ENCODE data around the gene ZFP2.
"Not testable (repeated sequence)": the region's sequence is repeated elsewhere in the genome, so short reads cannot be mapped to it uniquely, and the experiment has no call there.

ZFP2 gene

DNA sequence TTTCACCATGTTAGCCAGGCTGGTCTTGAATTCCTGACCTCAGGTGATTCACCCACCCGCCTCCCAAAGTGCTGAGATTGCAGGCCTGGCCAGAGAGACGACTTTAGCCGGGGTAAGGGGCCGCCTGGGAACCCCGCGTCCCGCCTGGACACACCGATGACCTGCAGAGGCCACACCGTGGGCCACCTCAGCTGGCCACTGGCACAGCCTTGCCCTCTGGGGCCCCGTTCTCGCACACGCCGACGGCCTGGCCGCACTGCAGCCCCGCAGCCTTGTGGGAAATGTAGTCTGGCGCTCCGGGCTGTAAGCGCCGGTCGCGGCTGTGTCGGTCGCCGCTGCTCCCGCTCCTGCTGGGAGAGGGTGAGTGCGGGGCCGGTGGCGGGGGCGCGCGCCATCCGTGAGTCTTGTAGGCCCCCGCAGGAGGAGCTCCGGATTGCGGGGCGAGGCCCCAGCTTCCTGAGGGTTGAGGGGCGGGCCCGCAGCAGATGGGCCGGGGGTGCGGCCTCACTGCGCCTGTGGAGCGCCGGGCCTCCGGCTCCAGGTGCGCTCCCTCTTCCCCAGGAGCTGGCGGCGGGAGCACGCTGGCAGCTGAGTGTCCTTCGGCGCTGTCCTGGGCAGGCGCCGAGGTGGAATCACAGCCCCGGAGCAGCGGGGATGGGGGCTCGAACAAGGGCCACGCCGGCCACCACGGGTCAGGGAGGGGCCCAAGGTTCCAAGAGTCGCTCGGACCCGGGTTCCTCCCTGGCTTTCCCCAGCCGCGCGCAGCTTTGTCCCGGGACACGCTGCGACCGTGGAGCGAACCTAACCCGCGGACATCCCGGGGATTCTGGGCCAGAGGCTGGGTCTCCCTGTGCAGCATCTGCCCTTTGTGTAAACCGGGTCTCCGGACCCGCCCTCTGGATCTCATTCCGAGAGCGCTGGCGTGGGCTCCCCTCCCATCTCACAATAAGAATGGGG lies at the start of gene ZFP2:
Gene ZFP2 (plus strand): TSS at position 299 of the 957 bp plus-strand sequence. CDS start 35,401 bp downstream, outside the sequence.
- peak; percentile 82 for DNase-seq (ENCODE audit: low spot score)

DNA sequence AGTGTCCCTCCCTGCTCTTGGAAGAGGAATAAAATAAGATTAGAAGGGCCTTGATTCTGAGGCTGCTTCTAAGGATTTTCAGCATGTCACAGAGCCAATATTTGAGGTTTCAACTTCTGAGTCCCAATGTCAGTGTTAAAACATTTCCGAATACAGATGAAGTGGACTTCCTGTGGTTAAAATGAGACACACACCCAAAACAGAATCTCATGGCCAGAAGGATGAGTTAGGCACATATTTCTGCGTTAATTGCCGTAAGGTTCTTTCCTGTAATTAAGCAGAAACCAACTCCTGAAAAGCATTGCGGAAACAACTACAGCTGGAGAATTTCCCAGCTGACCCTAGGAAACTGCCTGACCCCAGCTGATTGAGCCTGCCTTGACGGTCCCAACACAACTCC lies 46.4 kb upstream of the ZFP2 start:
- DNase-seq (ENCODE audit: low spot score), result no peak

DNA sequence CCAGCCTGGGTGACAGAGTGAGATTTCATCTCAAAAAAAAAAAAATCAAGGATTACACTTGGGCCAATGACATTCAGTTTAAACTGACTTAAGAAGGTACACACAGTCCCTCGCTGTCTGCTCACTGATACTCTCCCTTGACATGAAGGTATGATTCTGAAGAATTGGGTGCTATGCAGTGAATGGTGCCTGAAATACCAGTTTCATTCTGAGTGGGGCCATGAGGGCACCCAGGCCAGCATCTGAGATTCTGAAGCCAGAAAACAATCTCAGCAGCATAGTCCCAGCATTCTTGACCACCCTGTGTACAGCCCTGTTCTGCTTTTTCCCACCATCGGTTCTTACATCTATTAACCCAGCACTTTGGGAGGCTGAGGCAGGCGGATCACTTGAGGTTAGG lies 43.8 kb upstream of the ZFP2 start:
- DNase-seq (ENCODE audit: low spot score), result no peak

DNA sequence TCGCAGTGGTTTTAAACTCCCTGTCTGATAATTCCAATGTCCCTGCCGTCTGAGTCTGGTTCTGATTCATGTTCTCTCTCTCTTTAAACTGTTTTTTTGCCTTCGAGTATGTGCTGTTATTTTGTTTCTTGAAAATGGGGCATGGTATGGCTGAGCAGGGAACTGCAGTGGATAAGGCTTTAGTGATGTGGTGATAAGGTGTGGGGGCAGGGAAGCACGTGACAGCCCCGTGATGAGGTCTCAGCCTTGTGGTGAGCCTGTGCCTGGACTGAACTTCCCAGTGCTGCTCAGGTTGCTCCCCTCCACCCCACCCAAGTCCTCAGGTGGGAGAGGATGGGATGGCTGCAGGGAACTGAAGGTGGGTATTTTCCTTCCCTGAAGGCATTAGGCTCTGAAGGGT lies 41.4 kb upstream of the ZFP2 start:
- DNase-seq (ENCODE audit: low spot score), result no peak

DNA sequence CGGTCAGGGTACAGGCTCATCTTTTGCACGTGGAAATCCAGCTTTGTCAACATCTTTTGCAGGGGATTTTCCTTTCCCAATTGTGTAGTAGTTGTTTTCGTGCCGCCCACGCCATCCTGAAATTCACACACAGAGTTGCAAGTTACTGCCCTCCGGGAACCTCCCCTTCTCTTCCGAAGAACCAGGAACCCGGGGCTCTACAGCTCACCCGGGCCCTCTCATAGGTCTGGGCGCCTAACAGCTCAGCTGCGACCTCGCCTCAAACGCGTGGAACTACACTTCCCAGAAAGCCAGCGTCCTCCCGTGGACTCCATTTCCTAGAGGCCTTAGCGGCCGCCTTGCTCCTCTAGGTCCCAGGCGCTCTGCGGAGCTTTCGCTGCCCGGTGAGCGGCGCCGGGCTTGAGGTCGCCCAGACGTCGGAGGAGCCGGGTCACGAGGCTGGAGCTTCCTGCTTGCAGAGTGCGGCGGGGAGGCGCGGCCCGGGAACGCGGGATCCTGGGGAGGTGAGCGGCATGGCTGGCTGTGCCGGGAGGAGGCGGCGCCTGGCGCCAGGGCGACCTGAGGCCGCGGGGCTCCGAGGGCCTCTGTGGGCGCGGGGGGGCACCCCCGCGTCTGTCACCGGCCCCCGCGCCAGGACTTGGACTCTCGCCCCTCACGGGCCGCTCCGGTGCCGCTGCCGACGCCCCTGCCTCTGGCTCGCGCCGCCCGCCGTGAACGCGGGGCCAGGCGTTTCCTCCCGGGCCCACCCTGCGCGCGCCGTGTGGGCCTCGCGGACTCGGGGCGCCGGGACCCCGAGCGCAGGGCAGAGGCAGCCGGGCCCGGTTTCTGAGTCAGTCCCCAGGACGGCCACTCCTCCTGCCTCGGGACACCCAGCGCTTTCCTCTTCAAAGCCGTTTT lies 35.8 kb upstream of the ZFP2 start, which contains the start of gene ZNF354B:
Gene ZNF354B (plus strand): TSS at position 329 of the 897 bp plus-strand sequence. CDS start 1,095 bp downstream, outside the sequence.
- DNase-seq (ENCODE audit: low spot score), result peak; percentile 97

DNA sequence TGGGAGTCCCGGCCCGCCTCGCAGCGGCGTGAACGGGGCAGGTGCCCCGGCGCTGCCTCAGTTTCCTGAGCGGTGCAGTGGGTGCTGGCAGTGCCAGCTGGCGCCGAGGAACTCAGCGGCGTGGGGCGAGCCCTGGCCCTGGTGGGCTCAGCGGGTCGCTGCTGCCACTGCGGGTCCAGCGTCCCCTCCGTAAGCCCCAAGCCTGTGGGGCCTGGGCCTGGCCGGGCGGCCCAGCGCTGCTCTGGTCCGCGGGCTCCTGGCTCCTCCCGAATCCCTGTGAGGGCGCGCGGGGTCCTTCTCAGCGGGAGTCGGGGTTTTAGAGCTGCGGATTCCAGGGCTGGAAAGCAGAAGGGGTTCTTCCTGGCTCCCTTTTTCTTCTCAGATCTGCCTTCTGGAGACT lies 35.1 kb upstream of the ZFP2 start:
- not testable (repeated sequence) for DNase-seq (ENCODE audit: low spot score)

DNA sequence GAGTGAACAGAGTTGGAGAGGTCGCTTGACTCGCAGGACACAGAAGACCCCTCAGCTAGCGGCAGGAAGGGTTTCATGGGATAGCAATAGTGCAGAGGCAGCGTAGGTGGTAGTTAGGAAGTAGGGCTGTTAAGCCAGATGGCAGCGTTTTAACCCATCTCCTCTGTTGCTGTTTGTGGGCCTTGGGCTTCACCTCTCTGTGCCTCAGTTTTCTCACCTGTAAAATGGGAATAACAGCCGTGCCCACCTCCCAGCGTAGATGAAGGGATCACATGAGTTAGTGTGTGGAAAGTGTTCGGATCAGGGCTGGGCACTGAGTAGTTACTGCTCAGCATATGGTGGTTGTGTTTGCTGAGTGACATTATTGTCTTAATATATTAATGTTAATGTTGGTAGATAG lies 34.1 kb upstream of the ZFP2 start:
- no peak for DNase-seq (ENCODE audit: low spot score)

DNA sequence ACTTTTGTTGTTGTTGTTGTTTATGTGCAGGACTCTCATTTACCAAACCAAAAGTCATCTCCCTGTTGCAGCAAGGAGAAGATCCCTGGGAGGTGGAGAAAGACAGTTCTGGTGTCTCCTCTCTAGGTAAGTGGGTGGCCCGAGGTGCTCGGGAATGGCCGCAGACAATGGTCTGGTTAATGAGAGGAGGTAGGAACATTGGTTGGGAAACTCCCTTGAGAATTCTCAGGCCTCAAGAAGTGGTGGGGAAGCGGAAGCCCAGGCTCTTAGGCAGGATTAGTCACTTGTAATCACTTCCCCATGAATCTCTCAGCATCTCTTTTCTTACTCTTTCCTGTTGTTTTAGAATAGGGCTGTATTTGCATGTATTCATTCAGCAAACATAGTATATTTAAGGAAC lies 28.8 kb upstream of the ZFP2 start:
- no peak for DNase-seq (ENCODE audit: low spot score)

DNA sequence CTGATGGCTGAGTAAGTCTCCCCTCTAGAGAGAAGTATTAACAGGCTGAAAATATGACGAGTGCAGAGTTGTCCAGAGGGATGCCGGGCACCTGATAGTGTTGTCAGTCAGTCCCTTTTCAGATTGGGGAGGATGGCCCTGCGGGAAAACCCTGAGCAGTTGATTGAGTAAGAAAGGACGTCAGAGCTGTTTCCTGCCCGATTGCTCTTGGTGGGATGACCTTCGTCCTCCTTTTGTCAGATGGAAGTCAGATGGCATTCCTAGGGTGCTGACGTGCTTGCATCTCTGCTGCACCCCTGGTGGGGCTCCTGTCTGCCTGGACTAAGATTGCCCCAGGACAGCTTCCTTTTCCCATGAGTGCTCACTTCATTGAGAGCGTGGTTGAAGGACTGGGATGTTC lies 26.1 kb upstream of the ZFP2 start:
- no peak for DNase-seq (ENCODE audit: low spot score)

DNA sequence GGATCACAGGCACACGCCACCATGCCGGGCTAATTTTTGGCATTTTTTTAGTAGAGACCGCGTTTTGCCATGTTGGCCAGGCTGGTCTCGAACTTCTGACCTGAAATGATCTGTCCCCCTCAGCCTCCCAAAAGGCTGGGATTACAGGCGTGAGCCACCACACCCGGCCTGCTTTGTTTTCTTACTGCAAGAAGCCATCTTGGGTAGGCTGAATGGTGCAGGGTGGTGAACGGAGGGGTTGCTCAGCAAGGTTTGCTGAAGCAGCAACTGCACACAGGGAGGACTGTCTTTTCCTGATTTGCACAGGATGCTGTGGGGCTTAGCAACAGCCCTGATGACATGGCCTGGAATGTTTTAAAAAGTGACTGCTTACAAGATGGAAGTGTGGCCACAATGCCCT lies 25.3 kb upstream of the ZFP2 start:
- no peak for DNase-seq (ENCODE audit: low spot score)

DNA sequence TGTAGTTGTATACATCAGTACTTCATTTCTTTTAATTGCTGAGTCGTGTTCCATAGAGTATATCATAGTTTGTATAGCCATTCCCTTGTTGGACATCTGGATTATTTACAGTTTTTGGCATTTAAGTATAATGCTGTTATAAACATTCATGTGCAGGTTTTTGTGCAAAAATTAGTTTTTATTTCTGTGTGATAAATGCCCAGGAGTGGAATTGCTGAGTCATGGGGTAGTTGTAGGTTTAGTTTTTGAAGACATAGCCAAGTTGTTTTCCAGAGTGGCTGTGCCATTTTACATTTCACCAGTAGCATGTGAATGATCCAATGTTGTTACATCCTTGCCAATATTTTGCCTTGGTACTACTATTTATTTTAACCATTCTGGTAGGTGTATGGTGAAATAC lies 23.4 kb upstream of the ZFP2 start:
- DNase-seq (ENCODE audit: low spot score), result no peak

DNA sequence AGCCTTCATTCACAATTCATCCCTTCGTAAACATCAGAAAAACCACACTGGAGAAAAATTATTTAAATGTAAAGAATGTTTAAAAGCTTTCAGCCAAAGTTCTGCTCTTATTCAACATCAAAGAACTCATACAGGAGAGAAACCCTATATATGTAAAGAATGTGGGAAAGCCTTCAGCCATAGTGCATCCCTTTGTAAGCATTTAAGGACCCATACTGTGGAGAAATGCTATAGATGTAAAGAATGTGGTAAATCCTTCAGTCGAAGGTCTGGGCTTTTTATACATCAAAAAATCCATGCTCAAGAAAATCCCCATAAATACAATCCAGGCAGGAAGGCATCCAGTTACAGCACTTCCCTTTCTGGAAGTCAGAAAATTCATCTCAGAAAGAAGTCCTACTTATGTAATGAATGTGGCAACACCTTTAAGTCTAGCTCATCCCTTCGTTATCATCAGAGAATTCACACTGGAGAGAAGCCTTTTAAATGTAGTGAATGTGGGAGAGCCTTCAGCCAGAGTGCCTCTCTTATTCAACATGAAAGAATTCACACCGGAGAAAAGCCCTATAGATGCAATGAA lies 12.5 kb upstream of the ZFP2 start:
- not testable (repeated sequence) for DNase-seq (ENCODE audit: low spot score)

DNA sequence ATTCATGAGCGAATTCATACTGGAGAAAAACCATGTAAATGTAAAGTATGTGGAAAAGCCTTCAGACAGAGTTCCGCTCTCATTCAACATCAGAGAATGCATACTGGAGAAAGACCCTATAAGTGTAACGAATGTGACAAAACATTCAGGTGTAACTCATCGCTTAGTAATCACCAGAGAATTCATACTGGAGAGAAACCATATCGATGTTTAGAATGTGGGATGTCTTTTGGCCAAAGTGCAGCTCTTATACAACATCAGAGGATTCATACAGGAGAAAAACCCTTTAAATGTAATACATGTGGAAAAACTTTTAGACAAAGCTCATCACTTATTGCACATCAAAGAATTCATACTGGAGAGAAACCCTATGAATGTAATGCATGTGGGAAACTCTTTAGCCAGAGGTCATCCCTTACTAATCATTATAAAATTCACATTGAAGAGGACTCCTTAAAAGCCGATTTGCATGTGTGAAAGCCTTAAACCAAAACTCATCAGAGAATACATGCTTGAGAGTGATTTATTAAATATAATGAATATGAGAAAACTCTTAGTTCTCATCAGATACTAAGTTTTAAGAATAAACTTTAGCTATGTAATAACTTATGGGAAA lies 11.8 kb upstream of the ZFP2 start:
- DNase-seq (ENCODE audit: low spot score), result no peak

DNA sequence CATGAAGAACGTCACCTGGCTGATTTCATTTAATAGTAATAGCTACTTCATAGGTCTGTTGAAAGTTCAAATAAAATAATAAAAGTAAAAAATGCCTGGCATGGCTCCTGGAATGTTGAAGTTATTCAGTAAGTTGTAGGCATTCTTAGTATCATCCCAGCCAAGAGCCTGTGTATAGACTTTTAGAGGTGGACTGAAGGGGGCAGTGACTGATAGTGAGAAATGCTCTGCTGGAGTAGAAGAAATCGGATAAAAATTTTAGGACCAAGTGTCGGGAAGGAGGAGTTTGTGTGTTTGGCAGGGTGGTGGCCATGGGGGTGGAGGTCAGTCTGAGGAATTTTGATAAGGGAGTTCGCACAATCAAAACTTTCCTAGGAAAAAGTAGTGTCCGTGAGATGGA lies 3.6 kb downstream of the ZFP2 start:
- no peak for DNase-seq (ENCODE audit: low spot score)

DNA sequence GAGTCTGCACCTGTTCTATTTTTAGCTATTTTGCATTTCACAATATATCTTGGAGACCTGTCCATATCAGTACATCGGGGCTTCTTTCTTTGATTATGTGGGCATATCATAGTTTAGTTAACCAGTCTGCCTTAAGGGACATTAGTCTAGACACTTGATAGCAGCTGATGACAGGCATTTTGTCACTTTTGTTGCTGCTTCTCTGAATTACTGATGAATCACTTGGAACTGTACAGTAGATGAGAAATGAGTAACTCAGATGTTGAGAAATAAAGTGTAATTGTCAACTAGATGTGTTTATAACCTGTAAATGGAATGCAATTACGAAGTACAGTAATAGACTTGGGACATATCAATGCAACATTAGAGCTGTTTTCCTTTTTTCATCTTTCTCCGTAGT lies 7.1 kb downstream of the ZFP2 start:
- DNase-seq (ENCODE audit: low spot score), result no peak

DNA sequence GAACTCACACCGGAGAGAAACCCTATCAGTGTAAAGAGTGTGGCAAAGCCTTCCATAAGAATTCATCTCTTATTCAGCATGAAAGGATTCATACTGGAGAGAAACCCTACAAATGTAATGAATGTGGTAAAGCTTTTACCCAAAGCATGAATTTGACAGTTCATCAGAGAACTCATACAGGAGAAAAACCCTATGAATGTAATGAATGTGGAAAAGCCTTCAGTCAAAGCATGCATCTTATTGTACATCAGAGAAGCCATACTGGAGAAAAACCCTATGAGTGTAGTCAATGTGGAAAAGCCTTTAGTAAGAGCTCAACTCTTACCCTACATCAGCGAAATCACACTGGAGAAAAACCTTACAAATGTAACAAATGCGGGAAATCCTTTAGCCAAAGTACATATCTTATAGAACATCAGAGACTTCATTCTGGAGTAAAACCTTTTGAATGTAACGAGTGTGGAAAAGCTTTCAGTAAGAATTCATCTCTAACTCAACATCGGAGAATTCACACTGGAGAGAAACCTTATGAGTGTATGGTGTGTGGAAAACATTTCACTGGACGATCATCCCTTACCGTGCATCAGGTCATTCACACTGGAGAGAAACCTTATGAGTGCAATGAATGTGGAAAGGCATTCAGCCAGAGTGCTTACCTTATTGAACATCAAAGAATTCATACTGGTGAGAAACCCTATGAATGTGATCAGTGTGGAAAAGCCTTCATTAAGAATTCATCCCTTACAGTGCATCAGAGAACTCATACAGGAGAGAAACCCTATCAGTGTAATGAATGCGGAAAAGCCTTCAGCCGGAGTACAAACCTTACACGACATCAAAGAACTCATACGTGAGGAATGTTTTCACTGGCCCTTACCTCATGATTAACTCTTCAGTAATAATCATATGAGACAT lies 36.4 kb downstream of the ZFP2 start:
- no peak for DNase-seq (ENCODE audit: low spot score)

DNA sequence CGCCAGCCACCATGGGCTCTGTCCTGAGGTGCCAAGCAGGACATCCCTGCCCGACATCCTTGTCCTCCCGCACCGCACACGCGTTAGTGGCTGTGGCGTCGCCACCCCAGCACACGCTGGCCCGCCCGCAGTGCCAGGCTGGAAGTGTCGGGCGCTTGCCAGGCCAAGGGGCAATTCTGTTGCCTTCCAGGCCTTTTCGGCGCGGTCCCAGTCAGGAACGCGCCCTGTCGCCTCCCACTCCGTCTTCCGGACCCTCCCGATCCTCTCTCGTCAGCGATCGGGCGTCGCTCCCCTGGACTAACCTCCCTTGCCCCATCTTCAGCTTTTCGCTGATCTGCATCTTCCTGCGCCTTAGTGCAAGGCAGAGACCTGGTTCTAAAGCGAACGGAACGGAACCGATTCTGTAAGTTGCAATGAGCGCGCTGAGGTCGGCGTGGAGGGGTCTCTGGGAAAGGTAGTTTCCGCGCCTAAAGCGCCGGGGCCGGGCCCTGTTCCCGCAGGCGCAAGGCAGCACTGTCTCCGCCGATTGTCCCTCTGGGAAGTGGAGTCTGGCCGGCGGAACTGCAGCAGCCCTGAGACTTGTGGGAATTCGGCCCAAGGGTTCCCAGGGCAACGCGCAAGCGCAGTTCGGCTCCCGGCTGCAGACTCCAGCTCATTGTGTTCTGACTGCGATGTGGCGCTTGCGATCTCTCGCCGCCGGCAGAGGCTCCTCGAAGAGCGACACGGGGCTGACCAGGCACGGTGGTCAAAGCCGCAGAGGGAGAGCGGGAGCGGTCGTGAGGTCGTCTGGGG lies 45.1 kb downstream of the ZFP2 start, which contains the start of gene ZNF454:
Gene ZNF454 (plus strand): TSS at position 630 of the 792 bp plus-strand sequence. CDS start 1,594 bp downstream, outside the sequence.
- peak; percentile 97 for DNase-seq (ENCODE audit: low spot score)

DNA sequence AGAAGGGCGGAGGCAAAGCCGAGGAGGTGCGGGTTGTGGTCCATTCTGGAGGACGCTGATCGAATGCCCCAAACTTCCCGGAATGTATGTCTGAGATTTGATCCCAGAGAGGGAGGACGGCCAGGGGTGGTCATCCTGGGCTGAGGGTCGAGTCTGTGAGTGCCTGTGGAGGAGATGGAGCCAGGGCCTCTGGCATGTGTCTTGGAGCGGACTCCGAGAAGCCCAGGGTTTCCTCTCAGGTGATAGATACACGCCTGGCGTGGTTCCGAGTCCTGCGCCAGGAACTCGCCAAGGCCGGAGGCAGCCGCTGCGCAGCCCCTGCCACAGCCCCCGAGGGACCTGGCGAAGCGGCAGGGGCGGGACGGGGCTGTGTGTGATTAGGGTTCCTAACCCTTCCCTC lies 45.6 kb downstream of the ZFP2 start:
- DNase-seq (ENCODE audit: low spot score), result no peak

DNA sequence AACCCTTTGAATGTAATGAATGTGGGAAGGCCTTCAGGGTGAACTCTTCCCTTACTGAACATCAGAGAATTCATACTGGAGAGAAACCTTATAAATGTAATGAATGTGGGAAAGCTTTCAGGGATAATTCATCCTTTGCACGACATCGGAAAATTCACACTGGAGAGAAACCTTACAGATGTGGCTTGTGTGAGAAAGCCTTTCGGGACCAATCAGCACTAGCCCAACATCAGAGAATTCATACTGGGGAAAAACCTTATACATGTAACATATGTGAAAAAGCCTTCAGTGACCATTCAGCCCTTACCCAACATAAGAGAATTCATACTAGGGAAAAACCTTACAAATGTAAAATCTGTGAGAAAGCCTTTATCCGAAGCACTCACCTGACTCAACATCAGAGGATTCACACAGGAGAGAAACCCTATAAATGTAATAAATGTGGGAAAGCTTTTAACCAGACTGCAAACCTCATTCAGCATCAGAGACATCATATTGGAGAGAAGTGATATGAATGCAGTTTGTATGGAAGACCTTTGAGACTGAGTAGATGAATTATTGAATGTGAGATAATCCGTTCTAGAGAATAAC lies 69.8 kb downstream of the ZFP2 start:
- no peak for DNase-seq (ENCODE audit: low spot score)
